Right cardiac atrium (tissue), 5 donors: ENCODE results near the gene GRK2. TPM values are rescaled to one million over a fixed set of nuclear protein-coding genes. Genes with fewer than 3 reads are reported as not detected.
A peak's percentile ranks its signal among the peaks of the same experiment; 100 is the strongest.

Experiments
- ATAC-seq, 2 donors: fragments of 200-7000 bp; cut with Tn5 transposase; one replicate each; pipeline versions ENCODE4 v1.8.0 to v1.9.1; 2020; ENCODE audit warnings: moderate library complexity in 2 of 2, mild to moderate bottlenecking in 1 of 2
- DNase-seq, 3 donors: peaks; one replicate each; pipeline ENCODE4 v3.0.0-alpha.2; 2020
- H3K27ac ChIP-seq: one replicate; pipeline ENCODE4 v1.5.1; 2013; ENCODE audit warnings: mild to moderate bottlenecking, low read length, control low read depth, moderate library complexity
- H3K27me3 ChIP-seq: one replicate; pipeline ENCODE4 v1.6.1; 2013; ENCODE audit not compliant: control insufficient read depth, insufficient read depth
- H3K4me1 ChIP-seq: one replicate; pipeline ENCODE4 v1.6.1; 2013; ENCODE audit warnings: low read length; ENCODE audit not compliant: control insufficient read depth, insufficient read depth
- H3K4me3 ChIP-seq: one replicate; pipeline ENCODE4 v1.5.1; 2013; ENCODE audit warnings: low read length, control low read depth
- H3K9me3 ChIP-seq: one replicate; pipeline ENCODE4 v1.6.1; 2013; ENCODE audit warnings: low read length; ENCODE audit not compliant: control insufficient read depth
- WGBS: extraction: QIAGEN DNeasy Blood & Tissue Kit; methylation state at CpG from one replicate; pipeline ENCODE4 v1.1.7; 2013; 5-methylcytosine and 5-hydroxymethylcytosine counted together
- intact Hi-C, 4 donors: fragments of 100-400 bp; cut with DNase I; formaldehyde crosslinking; loops; one replicate each; pipeline versions ENCODE4 v1.11.0 to v1.14.0; 2022 to 2023
- polyA plus RNA-seq: library from polyadenylated mRNA; stranded (reverse); fragments of 200-250 nt; gene quantifications from one replicate; pipeline ENCODE4 v1.2.3, GENCODE V29; 2013
- total RNA-seq, 4 donors: library from RNA; stranded (reverse); fragmentation: NEBNext Ultra II Directional; extraction: Animal tissue kit (Norgen Biotek cat#: 25700); gene quantifications; one replicate each; pipeline ENCODE4 v1.2.1, GENCODE V29; 2021
- donor health status: healthy with polysubstance abuse.
- donor health status: DM: no; HTN: yes; CAD: no.
- donor health status: DM: no; HTN: no; CAD: no.
- donor health status: DM: no; HTN: yes; CAD: no; lungs with severe emphysema.
- donor health status: DM: yes; HTN: yes; CAD: no.

Gene GRK2
- total and polyA plus RNA-seq, 5 donors, result 50.4 to 56.6 (median 54.0) TPM

DNA sequence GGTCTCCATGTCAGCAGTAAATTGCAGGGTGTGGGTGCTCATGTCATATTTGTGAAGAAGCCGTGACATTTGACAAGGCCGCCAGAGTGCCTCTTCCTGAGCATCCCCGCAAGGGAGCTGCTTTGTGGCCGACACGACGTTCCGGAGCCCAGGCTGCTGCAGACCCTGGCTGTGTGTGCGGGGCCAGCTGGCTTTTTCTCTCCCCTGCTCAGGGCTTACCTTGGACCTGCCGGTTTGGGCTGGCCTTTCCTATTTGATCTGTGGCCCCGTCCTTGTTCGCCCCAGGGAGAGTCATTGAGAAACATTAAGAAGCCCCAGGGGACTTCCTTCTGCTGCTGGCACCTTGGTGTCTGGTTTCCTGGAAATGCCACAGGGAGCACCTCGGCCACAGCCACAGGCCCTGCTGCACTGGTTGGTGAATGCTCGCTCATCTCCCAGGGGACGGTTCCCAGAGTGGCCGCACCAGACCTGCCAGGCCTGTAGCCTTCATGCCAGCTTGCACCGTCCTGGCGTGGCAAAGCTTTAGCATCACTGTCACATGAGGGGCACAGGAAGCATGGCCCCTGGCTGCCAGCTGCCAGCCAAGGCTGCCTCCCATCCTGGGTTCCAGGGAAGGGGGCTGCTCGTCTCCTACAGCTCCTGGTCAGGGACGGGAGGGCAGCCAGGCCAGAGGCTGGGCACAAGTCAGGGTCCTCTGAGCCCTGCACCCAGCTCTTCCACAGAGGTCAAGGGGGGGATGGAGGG, 5.4 kb downstream of the GRK2 start:
- H3K27me3 ChIP-seq, result no peaks in the 10 kb centered on the region
- DNase-seq, result peak; percentile 39 to 71 (median 64)
- no peaks in the 10 kb centered on the region for H3K9me3 ChIP-seq
- intact Hi-C loops, result no loop called here
- ATAC-seq, result no peak
- 46% methylated on average over 19 of the region's 19 CpGs for WGBS
- H3K27ac ChIP-seq, result peak overlapping the region; percentile 37
- peaks cover 56% of the 10 kb centered on the region for H3K4me1 ChIP-seq
- H3K4me3 ChIP-seq, result no peak overlapping the region

DNA sequence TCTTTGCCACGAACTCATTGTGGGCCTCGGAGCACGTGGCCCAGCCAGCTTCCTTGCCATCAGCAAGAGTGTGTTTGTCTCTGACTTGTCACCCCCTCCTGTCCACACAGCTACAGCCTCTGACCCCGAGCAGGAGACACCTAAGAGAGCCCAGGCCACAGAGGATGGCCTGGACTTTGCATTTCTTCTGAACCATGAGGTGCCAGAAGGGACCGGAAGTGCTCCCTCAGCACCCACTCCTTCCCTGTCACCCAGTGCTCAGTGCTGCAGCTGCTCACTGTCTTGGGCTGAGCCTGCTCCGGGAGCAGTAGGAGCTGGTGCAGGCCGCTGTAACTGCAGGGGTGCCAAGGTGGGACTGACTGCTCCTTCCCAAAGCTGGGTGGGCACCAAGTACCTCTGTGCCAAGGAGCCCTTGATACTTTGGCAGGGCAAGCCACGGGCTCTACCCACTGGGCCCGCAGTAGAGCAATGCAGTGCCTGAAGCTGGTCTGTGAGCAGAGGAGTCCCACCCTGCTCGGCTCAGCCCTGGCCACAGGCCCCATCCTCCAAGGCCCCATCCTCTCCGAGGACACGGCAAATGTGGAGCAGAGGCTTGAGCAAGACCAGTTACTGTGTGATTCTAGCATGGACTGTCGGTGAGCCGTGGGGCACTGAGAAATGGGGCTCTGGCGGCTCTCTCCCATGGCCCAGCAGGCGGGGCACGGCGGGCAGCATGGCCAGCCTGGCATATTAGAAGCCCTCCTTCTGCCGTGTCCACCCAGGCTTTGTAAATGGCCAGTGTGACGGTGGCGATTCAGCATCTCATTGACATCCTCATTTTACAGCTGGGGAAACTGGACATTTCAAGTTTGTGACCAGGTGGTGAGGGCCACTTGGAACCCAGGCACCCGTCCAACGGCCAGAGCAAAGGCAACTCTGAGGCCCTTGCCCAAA, 6.3 kb downstream of the GRK2 start:
- WGBS, result 46% methylated on average over 23 of the region's 23 CpGs

DNA sequence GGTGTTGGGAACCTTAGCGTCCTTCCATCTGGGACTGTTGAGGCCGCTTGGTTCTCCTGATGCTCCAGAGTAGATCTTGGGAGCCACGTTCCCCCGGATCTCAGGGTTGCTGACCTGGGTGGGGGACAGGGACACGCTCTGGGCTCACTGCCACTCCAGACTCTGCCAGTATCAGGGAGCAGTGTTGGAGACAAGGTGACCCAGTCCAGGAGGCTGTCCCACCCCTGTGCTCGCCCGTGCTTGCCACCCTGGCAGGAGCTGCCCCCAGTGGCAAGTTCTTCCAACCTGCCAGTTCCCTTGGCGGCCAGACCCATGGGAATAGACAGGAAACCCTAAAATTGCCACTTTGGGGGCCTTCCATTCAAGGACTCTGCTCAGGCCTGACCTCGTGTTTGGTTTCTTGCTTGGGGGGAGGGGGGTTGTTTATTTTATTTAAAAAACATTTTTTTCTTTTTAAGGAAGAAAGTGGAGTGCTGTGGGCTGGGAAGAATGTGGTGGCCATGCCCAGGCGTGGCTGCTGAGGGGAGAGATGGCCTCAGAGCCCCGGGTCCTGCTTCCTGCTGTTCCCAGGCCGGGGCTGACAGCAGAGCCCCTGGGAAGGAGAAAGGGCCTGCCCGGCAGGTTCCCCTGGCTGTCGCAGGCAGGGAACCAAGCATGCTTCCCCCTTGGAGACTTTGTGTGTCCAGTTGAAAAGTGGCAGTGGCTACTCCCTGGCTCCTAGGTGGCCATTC, 7.2 kb downstream of the GRK2 start:
- H3K9me3 ChIP-seq, result no peaks in the 10 kb centered on the region
- no peak for ATAC-seq
- no peak overlapping the region for H3K4me3 ChIP-seq
- peaks cover 60% of the 10 kb centered on the region for H3K4me1 ChIP-seq
- peak overlapping the region; percentile 71 for H3K27ac ChIP-seq
- DNase-seq, result peak; percentile 29 to 76 (median 68)
- intact Hi-C loops, result no loop called here
- H3K27me3 ChIP-seq, result no peaks in the 10 kb centered on the region
- WGBS, result 29% methylated on average over 14 of the region's 14 CpGs

More for the DNA sequence above, 6.3 kb downstream of the GRK2 start:
- Histone ChIP-seq H3K4me1 (peaks cover 60% of the 10 kb centered on the region), H3K4me3 (no peak overlapping the region), H3K27me3 (no peaks in the 10 kb centered on the region), H3K27ac (peak overlapping the region; percentile 62), H3K9me3 (no peaks in the 10 kb centered on the region)
- peak; percentile 20 to 69 (median 61) for DNase-seq
- intact Hi-C loops, result no loop called here
- no peak for ATAC-seq

DNA sequence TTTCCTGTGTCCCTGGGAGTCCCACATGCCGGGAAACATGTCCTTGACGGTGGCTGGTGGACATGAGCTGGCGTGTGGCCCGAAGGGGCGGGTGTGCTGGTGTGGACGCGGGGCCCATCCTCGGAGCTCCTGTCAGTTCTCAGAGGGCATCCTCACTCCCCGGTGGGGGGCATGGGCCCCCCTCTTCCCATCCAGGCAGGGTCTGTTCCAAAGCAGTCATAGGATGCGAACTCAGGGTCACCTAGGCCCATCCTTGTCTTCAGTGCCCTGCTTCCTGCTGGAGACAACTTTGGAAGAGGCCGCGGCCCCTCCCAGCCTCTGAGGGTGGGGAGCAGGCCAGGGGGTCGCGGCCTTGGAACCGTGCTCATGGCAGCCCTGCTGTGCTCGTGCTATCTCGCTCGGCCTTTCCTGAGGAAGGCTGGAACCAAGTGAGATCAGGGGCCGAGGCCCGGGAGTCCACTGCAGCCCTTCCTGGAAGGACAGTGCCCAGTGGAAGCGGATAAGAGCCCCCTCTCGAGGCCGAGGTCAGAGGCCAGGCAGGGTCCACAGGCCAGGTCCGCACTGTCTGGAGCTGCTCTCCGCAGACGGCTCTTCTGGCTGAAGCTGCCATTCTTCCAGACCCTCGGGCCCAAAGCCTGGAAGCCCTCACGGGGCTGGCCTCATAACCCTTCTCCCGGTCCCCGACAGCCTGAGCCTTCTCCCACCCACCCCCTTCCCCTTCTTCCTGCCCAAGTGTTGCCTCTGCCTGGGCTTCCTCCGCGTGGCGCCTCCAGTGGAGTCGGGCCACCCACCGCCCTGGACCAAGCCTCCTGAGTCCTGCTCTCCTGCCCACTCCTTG, 8.7 kb downstream of the GRK2 start:
- ATAC-seq, result peak; percentile 36 to 60
- WGBS, result 25% methylated on average over 35 of the region's 35 CpGs

DNA sequence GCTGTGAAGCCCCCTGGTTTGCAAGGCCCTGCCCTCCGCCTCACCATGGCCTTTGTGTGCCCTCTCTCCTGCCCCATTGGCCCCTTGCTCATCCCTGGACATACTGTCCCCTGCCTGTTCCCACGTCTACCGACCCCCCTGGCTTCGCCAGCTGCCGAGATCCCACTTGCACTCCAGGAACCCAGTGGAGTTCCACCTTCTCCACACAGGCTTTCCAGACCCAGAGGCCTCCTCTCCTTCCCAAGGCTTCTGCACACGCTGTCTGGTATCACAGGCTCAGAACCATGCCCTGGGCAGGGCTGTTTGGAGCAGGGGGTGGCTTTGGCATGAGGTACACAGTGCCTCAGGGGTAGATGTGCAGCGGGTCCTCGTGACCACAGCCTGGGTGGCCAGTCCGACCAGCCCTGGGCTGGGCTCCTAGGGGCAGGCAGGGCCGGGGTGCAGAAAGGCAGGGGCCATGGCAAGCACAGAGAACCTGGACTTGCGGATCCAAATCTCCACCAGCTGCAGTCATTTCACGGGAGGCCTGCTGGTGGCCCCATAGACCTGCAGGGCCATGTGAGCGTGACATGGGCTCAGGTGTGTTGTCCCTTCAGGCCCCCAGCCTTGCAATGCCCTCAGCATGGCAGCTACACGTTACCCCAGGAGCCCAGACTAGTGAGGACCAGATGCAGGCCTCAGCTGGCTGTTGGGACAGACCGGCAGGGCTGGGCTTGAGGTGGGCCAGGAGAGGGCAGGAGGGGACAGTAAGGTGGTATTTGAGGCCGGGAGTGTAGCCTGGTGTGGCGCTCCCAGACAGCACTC, 9.5 kb downstream of the GRK2 start:
- intact Hi-C loops, result no loop called here
- no peak overlapping the region for H3K4me3 ChIP-seq
- ATAC-seq, result no peak
- WGBS, result 78% methylated on average over 17 of the region's 17 CpGs
- no peaks in the 10 kb centered on the region for H3K27me3 ChIP-seq
- peak overlapping the region; percentile 49 for H3K27ac ChIP-seq
- peaks cover 50% of the 10 kb centered on the region for H3K4me1 ChIP-seq
- no peaks in the 10 kb centered on the region for H3K9me3 ChIP-seq
- DNase-seq, result peak; percentile 13 to 56 (median 42)

More for the DNA sequence above, 8.7 kb downstream of the GRK2 start:
- intact Hi-C loops, result no loop called here
- no peaks in the 10 kb centered on the region for H3K9me3 ChIP-seq
- no peaks in the 10 kb centered on the region for H3K27me3 ChIP-seq
- peak overlapping the region; percentile 49 for H3K27ac ChIP-seq
- peaks cover 56% of the 10 kb centered on the region for H3K4me1 ChIP-seq
- DNase-seq, result peak; percentile 78 to 91 (median 90)
- H3K4me3 ChIP-seq, result no peak overlapping the region

DNA sequence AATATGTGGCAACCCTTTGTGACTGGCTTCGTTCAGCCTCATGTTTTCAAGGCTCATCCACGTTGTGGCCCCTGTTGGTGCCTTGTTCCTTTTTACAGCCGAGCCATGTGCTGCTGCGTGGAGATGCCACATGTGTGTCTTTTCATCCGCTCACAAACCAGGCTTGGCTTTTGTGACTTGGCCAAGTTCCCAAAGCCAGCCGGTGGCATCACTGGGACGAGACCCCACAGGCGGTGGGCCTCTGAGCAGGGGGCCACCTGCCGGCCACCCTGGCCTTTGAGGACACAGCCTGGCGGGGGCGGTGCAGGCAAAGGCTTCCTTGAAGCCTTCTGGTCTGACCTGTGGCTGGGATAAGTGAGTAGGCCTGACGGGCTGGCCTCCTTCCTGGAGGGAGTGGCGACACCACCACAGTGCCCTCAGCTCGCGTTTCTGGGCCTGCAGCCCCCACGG, 10.5 kb downstream of the GRK2 start:
- Histone ChIP-seq H3K9me3 (no peaks in the 10 kb centered on the region), H3K27me3 (no peaks in the 10 kb centered on the region), H3K4me3 (peak overlapping the region; percentile 1), H3K4me1 (peaks cover 43% of the 10 kb centered on the region), H3K27ac (peak overlapping the region; percentile 87)
- DNase-seq (peak; percentile 65 to 81 (median 80)), ATAC-seq (peak; percentile 15 to 50)
- WGBS, result 27% methylated on average over 16 of the region's 16 CpGs
- intact Hi-C loops, result no loop called here

DNA sequence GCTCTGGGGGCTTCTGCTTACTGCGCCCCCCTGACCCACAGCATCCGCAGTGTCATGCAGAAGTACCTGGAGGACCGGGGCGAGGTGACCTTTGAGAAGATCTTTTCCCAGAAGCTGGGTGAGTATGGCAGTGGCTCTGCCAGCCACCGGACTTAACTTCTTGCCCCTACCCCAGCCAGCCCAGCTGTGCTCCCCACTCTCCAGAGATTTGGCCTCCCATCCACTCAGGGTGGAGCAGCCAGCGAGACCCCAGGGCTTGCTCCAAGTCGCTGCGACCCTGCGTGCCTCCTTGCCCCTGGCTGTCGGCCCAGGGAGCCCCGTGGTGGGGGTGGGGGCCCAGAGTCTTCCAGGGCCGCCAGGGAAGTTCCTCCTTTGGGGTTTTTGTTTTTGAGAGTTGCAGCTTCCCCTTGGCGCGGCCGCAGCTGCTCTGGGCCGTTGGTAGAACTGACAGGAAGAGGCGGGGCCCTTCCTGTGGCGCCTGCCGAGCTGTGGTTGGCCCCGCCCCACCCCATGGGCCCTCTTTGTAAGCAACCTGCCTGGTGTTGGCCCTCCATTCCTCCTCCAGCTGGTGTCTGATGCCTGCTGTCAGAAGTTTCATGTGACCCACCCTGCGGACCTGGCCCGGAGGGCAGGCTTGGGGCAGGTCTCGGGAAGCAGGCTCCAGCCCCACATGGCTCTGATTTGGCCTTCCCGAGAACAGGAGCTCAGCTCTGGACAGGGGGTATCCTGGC, 11.1 kb downstream of the GRK2 start:
- WGBS, result 12% methylated on average over 24 of the region's 24 CpGs
- intact Hi-C loops, result no loop called here
- peaks cover 37% of the 10 kb centered on the region for H3K4me1 ChIP-seq

DNA sequence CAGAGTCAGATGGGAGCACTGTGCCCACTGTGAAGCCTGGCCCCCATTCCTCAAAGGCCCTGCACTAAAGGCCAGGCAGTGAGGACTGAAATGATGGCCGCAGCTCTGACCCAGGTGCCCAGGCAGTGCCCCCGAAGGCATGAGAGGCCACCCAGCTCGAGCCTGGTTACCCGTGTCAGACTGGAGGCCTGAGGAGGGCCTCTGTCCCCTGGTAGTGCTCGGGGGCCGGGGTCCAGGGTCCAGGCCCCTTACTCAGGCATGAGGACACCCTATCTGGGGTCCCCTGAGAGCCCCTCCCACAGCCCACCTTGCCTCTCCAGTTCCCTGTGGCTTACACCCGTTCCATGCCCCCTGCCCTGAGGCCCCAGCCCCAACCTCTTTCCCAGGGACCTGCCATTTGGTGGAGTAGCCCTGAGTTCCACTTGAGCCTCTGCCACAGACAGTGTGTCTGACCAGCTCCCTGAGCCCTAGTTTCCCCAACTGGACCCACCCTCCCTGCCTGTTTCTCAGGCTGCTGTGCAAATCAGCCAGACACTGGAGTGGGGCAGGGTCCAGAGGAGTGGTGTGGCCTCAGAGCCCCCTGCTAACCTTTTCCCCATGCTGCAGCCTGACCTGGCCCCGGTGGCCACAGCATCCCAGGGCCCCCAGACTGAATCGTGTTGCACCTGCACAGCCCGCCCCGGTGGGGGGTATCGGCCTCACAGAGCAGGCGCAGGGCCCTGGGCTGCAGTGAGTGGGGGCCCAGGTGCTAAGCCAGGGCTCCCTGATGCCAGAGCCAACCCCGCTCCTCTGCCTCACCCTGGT, 12.1 kb downstream of the GRK2 start:
- H3K9me3 ChIP-seq, result no peaks in the 10 kb centered on the region

More for the DNA sequence above, 11.1 kb downstream of the GRK2 start:
- H3K27me3 ChIP-seq, result no peaks in the 10 kb centered on the region
- ATAC-seq, result peak; percentile 86 to 87
- H3K4me3 ChIP-seq, result peak overlapping the region; percentile 1
- peak; percentile 93 to 98 (median 97) for DNase-seq
- H3K27ac ChIP-seq, result peak overlapping the region; percentile 87
- H3K9me3 ChIP-seq, result no peaks in the 10 kb centered on the region

More for the DNA sequence above, 12.1 kb downstream of the GRK2 start:
- Histone ChIP-seq H3K27me3 (no peaks in the 10 kb centered on the region), H3K4me3 (no peak overlapping the region), H3K4me1 (peaks cover 27% of the 10 kb centered on the region), H3K27ac (peak overlapping the region; percentile 77)
- 83% methylated on average over 14 of the region's 14 CpGs for WGBS
- DNase-seq (peak; percentile 16 to 62 (median 40)), ATAC-seq (no peak)
- intact Hi-C loops, result no loop called here
